ENCODE results near the gene TMEM184B.
"Not testable (repeated sequence)": the region's sequence is repeated elsewhere in the genome, so short reads cannot be mapped to it uniquely, and the experiment has no call there.

TMEM184B gene

DNA sequence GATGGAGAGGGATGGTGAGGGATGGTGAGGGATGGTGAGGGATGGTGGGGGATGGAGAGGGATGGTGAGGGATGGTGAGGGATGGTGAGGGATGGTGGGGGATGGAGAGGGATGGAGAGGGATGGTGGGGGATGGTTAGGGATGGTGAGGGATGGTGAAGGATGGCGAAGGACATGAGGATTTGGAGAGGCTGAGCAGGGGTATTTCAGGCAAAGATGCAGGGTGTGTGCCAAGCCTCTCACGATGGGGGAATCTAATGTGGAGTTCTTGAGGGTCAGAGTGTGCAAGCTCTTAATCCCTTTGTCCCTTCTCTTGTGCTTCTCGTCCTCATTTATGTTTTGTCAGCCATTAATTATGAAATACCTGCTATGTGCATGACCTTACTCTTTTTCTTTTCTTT lies 83.7 kb downstream of the TMEM184B start:
- no peaks in the 10 kb centered on the region for H3K36me3 Mint-ChIP-seq
- no peak overlapping the region for H3K4me3 Mint-ChIP-seq
- peaks cover 2% of the 10 kb centered on the region for H3K27me3 Mint-ChIP-seq
- H3K27ac Mint-ChIP-seq: no peak overlapping the region
- H3K4me1 Mint-ChIP-seq (ENCODE audit: low read depth): no peaks in the 10 kb centered on the region
- no peaks in the 10 kb centered on the region for H3K9me3 Mint-ChIP-seq (ENCODE audit: low read depth)

DNA sequence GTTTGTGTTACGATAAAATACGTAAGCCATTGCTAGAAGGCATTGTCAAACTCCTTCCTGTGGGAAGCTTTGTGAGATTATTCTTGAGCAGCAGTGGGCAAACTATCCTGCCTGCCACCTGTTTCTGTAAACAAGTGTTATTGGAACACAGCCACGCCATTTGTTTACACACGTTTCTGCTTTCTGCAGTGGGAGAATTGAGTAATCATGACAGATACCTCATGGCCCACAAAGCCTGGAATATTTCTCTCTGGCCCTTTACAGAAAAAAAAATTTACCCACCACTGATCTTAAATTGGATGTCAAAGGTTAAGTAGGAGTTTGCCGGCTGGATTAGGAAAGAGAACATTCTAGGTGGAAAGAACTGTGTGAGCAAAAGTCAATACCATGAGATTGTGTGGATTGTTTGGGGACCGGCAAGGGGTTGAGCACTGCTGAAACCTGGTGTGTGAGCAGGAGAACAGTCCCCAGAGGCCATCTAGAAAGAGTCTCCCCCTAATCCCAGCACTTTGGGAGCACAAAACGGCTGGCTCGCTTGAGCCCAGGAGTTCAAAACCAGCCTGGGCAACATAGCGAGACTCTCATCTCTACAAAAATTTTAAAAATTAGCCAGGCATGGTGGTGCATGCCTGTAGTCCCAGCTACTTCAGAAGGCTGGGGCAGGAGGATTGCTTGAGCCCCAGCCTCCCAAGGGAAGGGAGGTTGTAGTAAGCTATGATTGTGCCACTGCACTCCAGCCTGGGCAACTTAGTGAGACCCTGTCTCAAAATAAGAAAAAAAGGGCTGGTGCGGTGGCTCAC lies 85.2 kb downstream of the TMEM184B start:
- Mint-ChIP-seq H3K36me3 (no peaks in the 10 kb centered on the region), H3K27ac (no peak overlapping the region)

DNA sequence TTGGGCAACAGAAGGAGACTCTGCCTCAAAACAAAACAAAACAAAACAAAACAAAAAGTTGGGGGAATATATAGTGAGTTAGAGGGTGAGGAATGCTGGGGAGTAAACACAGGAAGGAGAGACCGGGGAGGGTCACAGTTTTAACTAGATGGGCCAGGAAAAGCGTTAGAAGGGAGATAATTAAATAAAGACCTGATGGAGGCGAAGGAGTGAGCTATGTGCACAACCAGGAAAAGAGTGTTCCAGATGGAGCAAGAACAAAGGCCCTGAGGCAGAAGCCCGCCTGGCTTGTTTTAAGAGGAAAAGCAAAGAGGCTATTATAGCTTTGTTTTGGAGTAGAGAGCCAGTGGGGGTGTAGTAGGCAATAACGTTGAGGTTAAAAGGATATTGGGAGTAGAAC lies 86.4 kb downstream of the TMEM184B start:
- H3K4me3 Mint-ChIP-seq: no peak overlapping the region
- H3K9me3 Mint-ChIP-seq (ENCODE audit: low read depth): no peaks in the 10 kb centered on the region
- H3K27ac Mint-ChIP-seq: no peak overlapping the region
- H3K36me3 Mint-ChIP-seq: no peaks in the 10 kb centered on the region
- peaks cover 9% of the 10 kb centered on the region for H3K4me1 Mint-ChIP-seq (ENCODE audit: low read depth)
- H3K27me3 Mint-ChIP-seq: no peaks in the 10 kb centered on the region

More for the DNA sequence above, 85.2 kb downstream of the TMEM184B start:
- H3K4me3 Mint-ChIP-seq: no peak overlapping the region
- no peaks in the 10 kb centered on the region for H3K9me3 Mint-ChIP-seq (ENCODE audit: low read depth)
- H3K27me3 Mint-ChIP-seq: peaks cover 2% of the 10 kb centered on the region
- H3K4me1 Mint-ChIP-seq (ENCODE audit: low read depth): peaks cover 2% of the 10 kb centered on the region

DNA sequence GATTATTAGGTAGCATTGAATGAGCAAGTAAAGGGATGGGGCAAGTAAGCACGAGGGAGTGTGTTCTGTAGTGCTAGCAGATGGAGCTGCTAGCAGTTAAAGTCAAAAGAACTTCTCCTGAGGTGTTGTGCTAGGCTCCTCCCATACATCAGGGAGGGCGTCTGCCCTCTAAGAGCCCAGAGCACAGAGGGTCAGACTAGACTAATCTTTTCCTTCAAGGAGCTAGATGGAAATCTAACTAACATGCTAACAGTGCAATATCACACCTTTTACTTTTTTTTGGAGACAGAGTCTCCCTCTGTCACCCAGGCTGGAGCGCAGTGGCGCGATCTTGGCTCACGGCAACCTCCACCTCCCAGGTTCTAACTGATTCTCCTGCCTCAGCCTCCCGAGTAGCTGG lies 88.0 kb downstream of the TMEM184B start:
- H3K36me3 Mint-ChIP-seq: no peaks in the 10 kb centered on the region
- no peaks in the 10 kb centered on the region for H3K27me3 Mint-ChIP-seq
- H3K4me1 Mint-ChIP-seq (ENCODE audit: low read depth): peaks cover 25% of the 10 kb centered on the region
- no peaks in the 10 kb centered on the region for H3K9me3 Mint-ChIP-seq (ENCODE audit: low read depth)
- no peak overlapping the region for H3K4me3 Mint-ChIP-seq
- no peak overlapping the region for H3K27ac Mint-ChIP-seq

DNA sequence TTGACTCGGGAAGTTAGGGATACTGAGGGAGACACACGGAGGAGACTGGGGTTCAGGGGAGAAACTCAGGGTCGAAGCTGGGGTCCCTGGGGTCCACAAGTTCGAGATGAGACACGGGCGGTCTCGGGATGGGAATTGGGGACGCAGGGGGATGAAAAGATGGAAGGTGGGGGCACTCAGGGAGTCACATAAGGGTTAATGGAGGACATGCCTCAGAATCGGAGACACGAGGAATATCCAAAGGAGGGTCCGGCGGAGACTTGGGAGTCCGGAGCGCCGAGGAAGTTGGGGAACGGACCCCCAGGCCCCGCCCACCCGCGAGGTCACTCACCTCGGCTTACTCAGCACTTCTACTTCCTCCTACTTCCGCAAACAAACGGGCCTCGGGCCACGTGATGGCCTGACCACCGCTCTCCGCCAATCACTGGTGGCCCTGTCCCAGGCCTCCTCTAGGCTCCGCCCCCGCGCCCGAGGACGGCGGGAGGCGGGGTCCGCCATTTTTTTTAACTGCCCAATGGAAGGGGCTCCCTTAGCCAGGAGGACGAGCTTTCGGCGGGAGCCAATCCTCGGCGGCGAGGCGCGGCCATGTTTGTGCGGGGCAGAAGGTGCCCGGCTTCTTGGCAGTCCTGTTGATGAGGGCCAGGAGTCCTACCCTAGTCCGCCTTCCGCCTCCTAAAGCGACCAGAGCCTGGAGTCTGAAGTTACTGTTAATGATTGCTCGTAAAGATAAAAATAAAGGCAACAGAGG lies 91.2 kb downstream of the TMEM184B start, which contains the start of gene PLA2G6:
PLA2G6 (minus strand) TSS at position 378 of the 748 bp plus-strand sequence. CDS start 12,404 bp downstream, outside the sequence.
- Mint-ChIP-seq H3K27me3 (no peaks in the 10 kb centered on the region), H3K36me3 (no peaks in the 10 kb centered on the region), H3K27ac (peak within 1 kb of the TSS; percentile 91), H3K4me3 (peak within 1 kb of the TSS; percentile 92), H3K9me3 (ENCODE audit: low read depth) (no peaks in the 10 kb centered on the region), H3K4me1 (ENCODE audit: low read depth) (peaks cover 32% of the 10 kb centered on the region)

DNA sequence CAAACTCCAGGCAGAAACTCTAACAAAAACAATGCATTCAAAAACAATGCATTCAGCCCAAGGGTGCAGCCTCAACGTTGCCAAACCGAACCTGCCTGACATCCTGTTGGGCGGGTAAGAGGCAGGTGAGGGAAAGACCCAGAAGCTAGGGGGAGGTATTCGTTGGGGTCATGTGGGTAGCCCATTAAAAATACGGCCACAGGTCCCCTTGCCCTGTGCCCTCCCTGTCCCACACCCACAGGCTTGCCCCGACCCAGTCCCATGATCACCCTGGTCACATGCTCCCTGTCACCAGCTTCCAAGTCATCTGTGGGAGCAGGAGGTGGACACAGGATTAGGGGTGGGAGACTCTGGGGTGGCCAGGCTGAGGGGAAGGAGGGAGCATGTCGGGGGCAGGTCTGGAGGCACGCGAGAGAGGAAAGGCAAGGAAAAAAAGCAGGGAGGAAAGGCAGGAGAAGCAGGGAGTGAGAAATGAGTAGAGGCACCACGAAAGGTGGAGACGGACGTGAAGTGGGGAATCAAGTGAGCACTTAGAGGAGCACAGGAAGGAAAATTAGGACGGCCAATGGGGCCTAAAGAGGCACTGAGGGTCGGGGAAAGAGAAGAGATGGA lies 91.9 kb downstream of the TMEM184B start:
- no peaks in the 10 kb centered on the region for H3K27me3 Mint-ChIP-seq
- peak overlapping the region; percentile 92 for H3K4me3 Mint-ChIP-seq
- H3K9me3 Mint-ChIP-seq (ENCODE audit: low read depth): no peaks in the 10 kb centered on the region
- H3K27ac Mint-ChIP-seq: peak overlapping the region; percentile 91
- peaks cover 32% of the 10 kb centered on the region for H3K4me1 Mint-ChIP-seq (ENCODE audit: low read depth)
- no peaks in the 10 kb centered on the region for H3K36me3 Mint-ChIP-seq

DNA sequence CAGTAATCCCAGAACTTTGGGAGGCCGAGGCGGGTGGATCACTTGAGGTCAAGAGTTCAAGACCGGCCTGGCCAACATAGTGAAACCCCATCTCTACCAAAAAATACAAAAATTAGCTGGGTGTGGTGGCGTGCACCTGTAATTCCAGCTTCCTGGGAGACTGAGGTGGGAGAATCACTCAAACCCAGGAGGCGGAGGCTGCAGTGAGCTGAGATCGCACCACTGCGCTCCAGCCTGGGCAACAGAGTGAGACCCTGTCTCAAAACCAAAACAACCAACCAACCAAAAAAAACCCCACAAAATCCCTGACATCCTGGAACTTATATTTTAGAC lies 94.2 kb downstream of the TMEM184B start:
- H3K36me3 Mint-ChIP-seq; H3K27ac Mint-ChIP-seq; H3K27me3 Mint-ChIP-seq; H3K9me3 Mint-ChIP-seq (ENCODE audit: low read depth); H3K4me3 Mint-ChIP-seq: not testable (repeated sequence)
- H3K4me1 Mint-ChIP-seq (ENCODE audit: low read depth): peaks cover 33% of the 10 kb centered on the region

DNA sequence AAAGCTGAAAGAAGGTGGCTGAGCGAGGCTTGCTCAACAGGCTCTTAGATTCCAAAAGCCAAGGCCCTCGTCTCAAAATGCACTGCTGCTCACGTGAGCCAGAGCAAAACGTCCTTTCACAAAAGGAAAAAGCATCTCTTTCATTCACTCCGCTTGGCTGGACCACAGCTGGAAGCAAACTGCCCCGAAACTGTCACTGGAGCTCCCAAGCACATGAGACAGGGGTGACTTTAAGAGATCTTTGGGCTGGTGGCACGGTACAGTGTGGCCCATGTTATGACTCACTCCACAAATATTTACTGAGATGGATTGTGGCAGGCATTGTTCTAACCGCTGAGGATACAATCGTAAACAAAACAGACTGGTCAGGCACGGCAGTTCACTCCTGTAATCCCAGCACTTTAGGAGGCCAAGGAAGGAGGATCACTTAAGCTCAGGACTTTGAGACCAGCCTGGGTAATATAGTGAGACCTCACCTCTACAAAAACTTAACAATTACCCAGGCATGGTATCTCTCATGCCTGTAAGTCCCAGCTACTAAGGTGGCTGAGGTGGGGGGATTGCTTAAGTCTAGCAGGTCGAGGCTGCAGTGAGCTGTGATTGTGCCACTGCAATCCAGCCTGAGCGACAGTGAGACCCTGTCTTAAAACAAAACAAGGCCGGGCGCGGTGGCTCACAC lies 94.7 kb downstream of the TMEM184B start:
- Mint-ChIP-seq H3K4me1 (ENCODE audit: low read depth) (peaks cover 38% of the 10 kb centered on the region), H3K9me3 (ENCODE audit: low read depth) (no peaks in the 10 kb centered on the region), H3K36me3 (no peaks in the 10 kb centered on the region), H3K27me3 (no peaks in the 10 kb centered on the region), H3K27ac (no peak overlapping the region), H3K4me3 (no peak overlapping the region)

DNA sequence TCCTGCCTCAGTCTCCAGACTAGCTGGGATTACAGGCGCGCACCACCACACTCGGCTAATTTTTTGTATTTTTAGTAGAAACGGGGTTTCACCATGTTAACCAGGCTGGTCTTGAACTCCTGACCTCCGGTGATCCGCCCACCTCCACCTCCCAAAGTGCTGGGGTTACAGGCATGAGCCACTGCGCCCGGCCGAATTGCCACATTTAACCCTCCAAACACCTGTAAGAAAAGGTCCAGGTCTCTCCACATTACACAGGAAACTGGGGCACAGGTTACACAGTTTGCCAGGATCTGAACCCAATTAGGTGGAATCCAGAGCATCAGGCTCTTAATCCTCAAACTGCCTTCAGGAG lies 95.3 kb downstream of the TMEM184B start:
- peaks cover 37% of the 10 kb centered on the region for H3K4me1 Mint-ChIP-seq (ENCODE audit: low read depth)
- not testable (repeated sequence) for H3K9me3 Mint-ChIP-seq (ENCODE audit: low read depth); H3K27ac Mint-ChIP-seq

DNA sequence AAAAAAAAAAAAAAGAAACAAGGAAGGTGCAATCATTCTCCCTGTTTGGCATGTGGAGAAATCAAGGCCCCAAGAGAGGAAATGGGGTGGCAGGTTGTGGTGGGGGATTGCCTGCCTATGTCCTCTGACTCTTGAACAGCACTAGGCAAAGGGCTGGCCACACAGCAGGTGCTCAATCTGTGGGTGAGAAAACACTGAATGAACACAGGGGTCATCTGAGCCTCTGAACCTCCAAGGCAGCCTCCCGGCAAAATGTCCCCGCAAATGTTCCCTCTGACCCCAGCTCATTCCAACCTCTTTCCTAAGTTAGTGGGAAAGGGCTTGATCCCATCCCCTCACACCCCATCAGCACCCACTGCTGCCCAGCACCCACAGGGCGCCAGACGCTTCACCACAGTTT lies 95.8 kb downstream of the TMEM184B start:
- Mint-ChIP-seq H3K27ac (no peak overlapping the region), H3K36me3 (peaks cover under 1% of the 10 kb centered on the region), H3K4me1 (ENCODE audit: low read depth) (peaks cover 38% of the 10 kb centered on the region), H3K4me3 (no peak overlapping the region), H3K9me3 (ENCODE audit: low read depth) (no peaks in the 10 kb centered on the region), H3K27me3 (no peaks in the 10 kb centered on the region)

More for the DNA sequence above, 95.3 kb downstream of the TMEM184B start:
- H3K4me3 Mint-ChIP-seq, H3K36me3 Mint-ChIP-seq, H3K27me3 Mint-ChIP-seq: not testable (repeated sequence)

DNA sequence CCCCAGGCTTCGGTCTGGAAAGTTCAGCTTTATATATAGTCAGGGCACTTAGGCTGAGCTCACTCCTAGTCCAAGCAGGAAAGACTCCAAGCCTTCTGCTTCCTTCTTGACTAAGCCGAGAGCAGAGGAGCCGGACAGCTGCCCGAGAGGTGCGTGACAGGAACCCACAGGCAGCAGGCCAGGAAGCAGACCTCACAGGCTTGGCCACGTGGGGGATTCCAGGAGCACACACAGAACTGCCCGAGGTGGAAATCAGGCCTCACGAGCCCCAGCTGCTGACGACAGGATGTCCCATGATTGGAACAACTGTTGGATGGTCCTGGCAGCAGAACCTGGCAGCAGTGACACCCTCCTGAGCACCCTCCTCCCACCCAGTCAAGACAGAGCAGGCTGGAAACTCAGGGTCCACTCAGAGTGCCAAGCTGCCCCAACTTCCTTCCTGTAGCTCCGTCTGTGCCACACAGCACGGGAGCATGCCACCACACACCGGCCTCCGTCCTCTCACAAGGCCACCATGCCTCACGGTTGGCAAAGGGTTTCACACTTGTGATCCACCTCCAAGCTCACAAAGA lies 96.6 kb downstream of the TMEM184B start:
- no peak overlapping the region for H3K4me3 Mint-ChIP-seq
- no peaks in the 10 kb centered on the region for H3K27me3 Mint-ChIP-seq
- peaks cover 3% of the 10 kb centered on the region for H3K36me3 Mint-ChIP-seq
- peaks cover 33% of the 10 kb centered on the region for H3K4me1 Mint-ChIP-seq (ENCODE audit: low read depth)
- H3K9me3 Mint-ChIP-seq (ENCODE audit: low read depth): no peaks in the 10 kb centered on the region
- no peak overlapping the region for H3K27ac Mint-ChIP-seq

DNA sequence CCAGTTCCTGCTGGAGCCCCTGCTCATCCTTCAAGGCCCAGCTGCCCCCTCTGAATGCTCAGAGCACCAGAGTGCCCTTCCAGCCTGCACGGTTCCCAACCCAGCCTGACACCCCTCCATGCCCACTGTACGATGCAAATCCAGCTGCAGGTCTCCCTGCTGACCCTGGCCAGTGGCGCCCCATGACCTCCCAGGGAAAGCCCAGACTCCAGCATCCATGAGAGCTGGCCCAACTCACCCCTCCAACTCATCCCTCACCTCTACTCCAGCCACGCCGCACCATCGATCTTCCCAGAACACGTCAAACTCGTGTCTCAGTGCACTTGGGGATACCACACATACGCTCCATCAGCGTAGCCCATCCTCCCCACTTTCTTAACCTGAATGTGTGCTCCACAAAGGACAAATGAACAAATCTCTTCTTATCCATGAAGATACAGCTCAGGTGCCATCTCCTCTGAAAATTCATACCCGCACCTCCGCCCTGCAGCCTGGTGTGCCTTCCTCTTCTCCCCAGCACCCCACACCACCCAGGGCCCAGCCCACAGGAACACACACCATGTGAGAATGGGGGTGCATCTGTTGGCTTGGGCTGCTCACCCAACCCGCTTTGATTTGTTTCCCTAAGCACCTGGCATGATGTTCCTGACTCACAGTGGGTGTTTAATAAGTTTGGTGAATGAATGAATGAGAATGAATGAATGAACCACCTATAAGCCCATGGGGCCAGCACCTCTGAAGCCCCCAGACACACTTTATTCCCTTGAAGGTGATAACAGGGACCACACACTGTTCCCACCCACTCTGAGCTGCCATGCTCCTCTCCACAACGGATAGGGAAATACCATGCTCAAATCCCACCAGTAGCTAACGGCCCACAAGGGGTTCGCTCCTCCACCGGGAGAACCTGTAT lies 97.3 kb downstream of the TMEM184B start:
- Mint-ChIP-seq H3K4me1 (ENCODE audit: low read depth) (peaks cover 25% of the 10 kb centered on the region), H3K4me3 (no peak overlapping the region), H3K9me3 (ENCODE audit: low read depth) (no peaks in the 10 kb centered on the region), H3K27ac (no peak overlapping the region), H3K27me3 (no peaks in the 10 kb centered on the region), H3K36me3 (peaks cover 3% of the 10 kb centered on the region)

DNA sequence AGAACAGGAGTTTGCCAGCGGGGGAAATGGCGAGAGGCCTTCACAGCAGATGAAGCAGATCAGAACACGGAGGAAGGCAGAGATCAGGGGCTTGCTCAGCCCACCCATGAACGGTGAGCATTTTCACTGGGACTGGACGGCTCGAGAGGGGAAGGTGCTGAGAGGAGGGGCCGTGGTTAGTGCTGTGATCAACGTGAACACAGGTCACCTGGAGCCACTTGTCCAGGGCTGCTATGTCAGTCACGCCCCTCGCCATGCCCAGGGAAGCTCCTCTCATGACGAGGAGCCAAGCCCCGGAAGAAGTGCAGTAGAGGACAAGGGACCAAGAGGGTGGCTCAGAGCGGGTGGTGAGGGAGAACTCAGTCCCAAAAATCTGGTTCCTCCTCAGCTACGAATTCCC lies 98.2 kb downstream of the TMEM184B start:
- H3K36me3 Mint-ChIP-seq: peaks cover 3% of the 10 kb centered on the region
- H3K27me3 Mint-ChIP-seq: no peaks in the 10 kb centered on the region
- peaks cover 17% of the 10 kb centered on the region for H3K4me1 Mint-ChIP-seq (ENCODE audit: low read depth)
- no peaks in the 10 kb centered on the region for H3K9me3 Mint-ChIP-seq (ENCODE audit: low read depth)
- no peak overlapping the region for H3K27ac Mint-ChIP-seq
- H3K4me3 Mint-ChIP-seq: no peak overlapping the region

DNA sequence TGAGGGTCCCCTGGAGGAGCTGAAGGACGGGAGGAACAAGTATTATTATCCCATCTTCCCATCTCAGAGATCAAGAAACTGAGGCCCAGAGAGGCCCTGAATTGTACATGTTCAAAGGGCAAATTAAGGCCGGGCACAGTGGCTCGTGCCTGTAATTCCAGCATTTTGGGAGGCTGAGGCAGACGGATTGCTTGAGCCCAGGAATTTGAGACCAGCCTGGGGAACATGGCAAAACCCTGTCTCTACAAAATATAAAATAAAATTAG lies 99.2 kb downstream of the TMEM184B start:
- H3K4me1 Mint-ChIP-seq (ENCODE audit: low read depth): peaks cover 11% of the 10 kb centered on the region
- no peak overlapping the region for H3K27ac Mint-ChIP-seq
- H3K27me3 Mint-ChIP-seq: no peaks in the 10 kb centered on the region
- no peak overlapping the region for H3K4me3 Mint-ChIP-seq
- H3K36me3 Mint-ChIP-seq: peaks cover 3% of the 10 kb centered on the region
- no peaks in the 10 kb centered on the region for H3K9me3 Mint-ChIP-seq (ENCODE audit: low read depth)

Measured in activated naive CD8-positive, alpha-beta T cell (primary cell).